Right renal cortex interstitium (tissue), 3 donors: Measurements from ENCODE around the gene TENT4B. TPM values are rescaled to one million over a fixed set of nuclear protein-coding genes. Genes with fewer than 3 reads are reported as not detected.

Experiments used
- polyA plus RNA-seq, 3 donors: library from polyadenylated mRNA; unstranded; fragments of 120-200 nt; gene quantifications; one replicate each; pipeline ENCODE4 v1.2.1, GENCODE V29; 2013; ENCODE audit not compliant: insufficient read length in 3 of 3

TENT4B gene
- polyA plus RNA-seq, 3 donors: 15.8 to 17.9 (median 16.3) TPM

Other genes with a start within 250 kb of the TENT4B start
- gene CNEP1R1, start 128.1 kb upstream of the TENT4B start, polyA plus RNA-seq: 10 to 100 TPM; 25.6 to 27.1 (median 26.2) TPM
- 10 to 100 TPM; 19.4 to 21.4 (median 19.6) TPM for gene HEATR3, start 87.3 kb upstream of the TENT4B start, polyA plus RNA-seq
- gene ADCY7, start 113.2 kb downstream of the TENT4B start, polyA plus RNA-seq: 1 to 10 TPM; 6.5 to 7.0 (median 6.6) TPM
- gene BRD7, start 215.7 kb downstream of the TENT4B start, polyA plus RNA-seq: 100 to 1,000 TPM; 123 to 155 (median 139) TPM